IMR-90 (cell line): ENCODE measurements around the gene TMEM145. TPM values are rescaled to one million over a fixed set of nuclear protein-coding genes. Genes with fewer than 3 reads are reported as not detected.

Source experiments
- ATAC-seq: fragments of 200-7000 bp; cut with Tn5 transposase; 2 replicates; pipeline ENCODE4 v1.9.1; 2020; ENCODE audit warnings: low read depth, mild to moderate bottlenecking, moderate library complexity
- BruUV-seq: library from RNA; stranded (reverse); fragments of 400-500 nt; replicated peaks from 2 replicates; lab custom pipeline; 2021; lab: Mats Ljungman, UMichigan
- CTCF ChIA-PET: fragments of 300-600 bp; formaldehyde crosslinking; extraction: SDS; loops from one replicate; lab custom pipeline; 2021; ENCODE audit warnings: antibody characterized with exemption; lab: Yijun Ruan, JAX
- POLR2A ChIA-PET: fragments of 300-600 bp; sonication (Branson Sonifier 250); formaldehyde crosslinking; loops from one replicate; lab custom pipeline; 2022; ENCODE audit warnings: antibody characterized with exemption; ENCODE audit not compliant: unreplicated experiment; lab: Charles Lee
- DNase-seq: peaks from one replicate; pipeline ENCODE4 v3.0.0; 2013
- H2AFZ ChIP-seq: replicated peaks from 2 replicates; pipeline ENCODE3; 2013; ENCODE audit warnings: low read length, mild to moderate bottlenecking; ENCODE audit not compliant: poor library complexity
- H2AK5ac ChIP-seq: 2 replicates; pipeline ENCODE4 v1.6.1; 2013; ENCODE audit warnings: low read depth, low read length, inconsistent platforms
- H2AK9ac ChIP-seq: replicated peaks from 2 replicates; pipeline ENCODE3; 2013; ENCODE audit warnings: mild to moderate bottlenecking, low read depth, low read length, moderate library complexity; ENCODE audit not compliant: poor library complexity
- H2BK120ac ChIP-seq: 2 replicates; pipeline ENCODE4 v1.6.1; 2013; ENCODE audit warnings: low read depth, low read length, inconsistent platforms
- H2BK15ac ChIP-seq: 3 replicates; pipeline ENCODE4 v1.6.1; 2013; ENCODE audit warnings: low read depth, low read length, inconsistent platforms
- H2BK20ac ChIP-seq: 2 replicates; pipeline ENCODE4 v1.6.1; 2013; ENCODE audit warnings: low read depth, mild to moderate bottlenecking, inconsistent platforms, low read length, moderate library complexity
- H2BK5ac ChIP-seq: 2 replicates; pipeline ENCODE4 v1.6.1; 2013; ENCODE audit warnings: mild to moderate bottlenecking, low read depth, low read length, inconsistent platforms; ENCODE audit not compliant: poor library complexity, severe bottlenecking
- H3K14ac ChIP-seq: replicated peaks from 2 replicates; pipeline ENCODE4 v1.6.1; 2013; ENCODE audit warnings: low read depth, low read length, inconsistent platforms
- H3K18ac ChIP-seq: 2 replicates; pipeline ENCODE4 v1.6.1; 2013; ENCODE audit warnings: low read depth, low read length, control low read depth
- H3K23ac ChIP-seq: 2 replicates; pipeline ENCODE4 v1.6.1; 2013; ENCODE audit warnings: low read depth, low read length, inconsistent platforms
- H3K27ac ChIP-seq: 2 replicates; pipeline ENCODE4 v1.5.1; 2013; ENCODE audit warnings: mild to moderate bottlenecking, control low read depth, low read length; ENCODE audit not compliant: insufficient read depth
- H3K27me3 ChIP-seq: 2 replicates; pipeline ENCODE4 v1.6.1; 2013; ENCODE audit warnings: low read length; ENCODE audit not compliant: control insufficient read depth, insufficient read depth
- H3K36me3 ChIP-seq: 2 replicates; pipeline ENCODE4 v1.6.1; 2013; ENCODE audit warnings: low read length, mixed read lengths; ENCODE audit not compliant: control insufficient read depth, insufficient read depth
- H3K4ac ChIP-seq: 2 replicates; pipeline ENCODE4 v1.6.1; 2013; ENCODE audit warnings: low read depth, low read length, inconsistent platforms
- H3K4me1 ChIP-seq: 2 replicates; pipeline ENCODE4 v1.6.1; 2013; ENCODE audit warnings: low read length, mixed read lengths; ENCODE audit not compliant: control insufficient read depth, insufficient read depth
- H3K4me2 ChIP-seq: 2 replicates; pipeline ENCODE4 v1.6.1; 2013; ENCODE audit warnings: low read depth, mild to moderate bottlenecking, control low read depth, low read length, moderate library complexity
- H3K4me3 ChIP-seq: 2 replicates; pipeline ENCODE4 v1.5.1; 2013; ENCODE audit warnings: low read depth, mild to moderate bottlenecking, control low read depth, low read length, moderate library complexity; ENCODE audit not compliant: insufficient read depth
- H3K56ac ChIP-seq: 2 replicates; pipeline ENCODE4 v1.6.1; 2013; ENCODE audit warnings: low read length, inconsistent platforms; ENCODE audit not compliant: insufficient read depth; ENCODE audit errors: extremely low read depth
- H3K79me1 ChIP-seq, 2 experiments: 2 replicates each; pipeline ENCODE4 v1.6.1; 2013; ENCODE audit warnings: low read length in 2 of 2, inconsistent platforms in 1 of 2, low read depth in 1 of 2
- H3K9ac ChIP-seq: 2 replicates; pipeline ENCODE4 v1.6.1; 2013; ENCODE audit warnings: low read depth, low read length, control low read depth
- H3K9me1 ChIP-seq: 2 replicates; pipeline ENCODE4 v1.6.1; 2013; ENCODE audit warnings: low read length, inconsistent platforms; ENCODE audit not compliant: insufficient read depth
- H3K9me3 ChIP-seq: 2 replicates; pipeline ENCODE4 v1.6.1; 2013; ENCODE audit warnings: low read length; ENCODE audit not compliant: control insufficient read depth, insufficient read depth
- H4K20me1 ChIP-seq: 2 replicates; pipeline ENCODE4 v1.6.1; 2013; ENCODE audit warnings: low read length, inconsistent platforms; ENCODE audit not compliant: insufficient read depth
- H4K5ac ChIP-seq: 2 replicates; pipeline ENCODE4 v1.6.1; 2013; ENCODE audit warnings: mild to moderate bottlenecking, low read depth, low read length, control low read depth
- H4K8ac ChIP-seq, 2 experiments: 2 replicates each; pipeline ENCODE4 v1.6.1; 2013; ENCODE audit warnings: low read depth in 2 of 2, low read length in 2 of 2, control low read depth in 1 of 2, inconsistent platforms in 1 of 2
- H4K91ac ChIP-seq: 2 replicates; pipeline ENCODE4 v1.6.1; 2013; ENCODE audit warnings: low read depth, low read length, inconsistent platforms; ENCODE audit not compliant: insufficient read depth
- CEBPB ChIP-seq: IDR thresholded peaks from 2 replicates; pipeline ENCODE4 v1.6.1; 2012; ENCODE audit warnings: low read depth, low read length, improper control_type of control experiment
- CHD1 ChIP-seq: IDR thresholded peaks from 2 replicates; pipeline ENCODE4 v1.6.1; 2012; ENCODE audit warnings: low read depth, low read length, improper control_type of control experiment
- MAZ ChIP-seq: IDR thresholded peaks from 2 replicates; pipeline ENCODE4 v1.6.1; 2012; ENCODE audit warnings: low read depth, mild to moderate bottlenecking, low read length, improper control_type of control experiment, moderate library complexity, borderline replicate concordance
- MXI1 ChIP-seq: IDR thresholded peaks from 2 replicates; pipeline ENCODE4 v1.6.1; 2012; ENCODE audit warnings: low read depth, mild to moderate bottlenecking, low read length, moderate library complexity, borderline replicate concordance
- NFE2L2 ChIP-seq: fragments of 150-350 bp; IDR thresholded peaks from 2 replicates; pipeline ENCODE4 v1.6.1; 2016; ENCODE audit warnings: low read depth, mild to moderate bottlenecking, low read length
- RFX5 ChIP-seq: IDR thresholded peaks from 2 replicates; pipeline ENCODE4 v1.8.0; 2012; ENCODE audit warnings: low read depth, mild to moderate bottlenecking, low read length, moderate library complexity
- WGBS, 2 experiments: methylation state at CpG; one replicate each; pipeline versions ENCODE4 v1.1.5 to v1.1.7; 2013; ENCODE audit warnings: missing lambda C conversion rate in 2 of 2; ENCODE audit not compliant: insufficient read length in 1 of 2; ENCODE audit errors: extremely low coverage in 2 of 2; 5-methylcytosine and 5-hydroxymethylcytosine counted together
- dilution Hi-C: fragments of 300-500 bp; cut with HindIII; formaldehyde crosslinking; loops from one replicate; pipeline ENCODE4 v1.14.3; 2018; ENCODE audit warnings: low sequenced_read_pairs; ENCODE audit not compliant: unreplicated experiment
- in situ Hi-C: fragments of 300-500 bp; cut with MboI; formaldehyde crosslinking; loops from 3 replicates; pipeline ENCODE4 v1.14.3; 2019; ENCODE audit warnings: low sequenced_read_pairs, inconsistent platforms, mixed read lengths
- intact Hi-C: fragments of 100-400 bp; cut with micrococcal nuclease; formaldehyde crosslinking; loops from 2 replicates; pipeline ENCODE4 v1.10.0; 2022
- polyA plus RNA-seq, 3 experiments: library from polyadenylated mRNA; depleted of rRNA; stranded (reverse); fragments of >200 nt; gene quantifications; 2 replicates each; pipeline ENCODE4 v1.2.3, GENCODE V29; 2012; ENCODE audit warnings: low replicate concordance in 1 of 3
- total RNA-seq: library from RNA; depleted of rRNA; stranded (reverse); fragments of >200 nt; gene quantifications from 2 replicates; pipeline ENCODE4 v1.2.3, GENCODE V29; 2012
- TF ChIP-seq, protein P1 (sequence below): conservative IDR thresholded peaks from 2 replicates; pipeline ENCODE4 v1.5.1; 2012; ENCODE audit warnings: mild to moderate bottlenecking, low read depth, low read length, improper control_type of control experiment

The TMEM145 gene
- total and polyA plus RNA-seq, 2 of the 4 experiments (the other 2 are of a cell fraction): under 0.01 to 0.41 TPM

DNA sequence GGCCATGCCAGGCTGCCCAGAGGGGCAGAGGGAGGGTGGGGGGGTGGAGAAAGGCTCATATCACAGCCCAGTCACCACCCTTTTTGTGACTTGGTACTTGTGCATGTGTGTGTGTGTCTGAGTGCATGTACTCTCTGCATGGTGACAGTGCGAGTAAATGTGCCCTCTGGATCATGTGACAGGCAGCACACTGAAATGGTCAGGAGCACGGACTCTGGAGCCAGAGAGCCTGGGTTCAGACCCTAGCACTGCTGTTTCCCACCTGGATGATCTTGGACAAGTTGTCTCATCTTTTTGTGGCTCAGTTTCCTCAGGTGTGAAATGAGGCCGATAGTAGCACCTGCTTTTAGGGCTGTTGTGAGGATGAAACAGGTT lies 42.1 kb upstream of the TMEM145 start:
- WGBS, 2 experiments: 73% methylated on average over 2 of the region's 3 CpGs; no CpG with 5 or more reads in 1 of the 2 experiments
- dilution Hi-C loops: no loop called here

More for the DNA sequence above, 42.1 kb upstream of the TMEM145 start:
- H3K18ac ChIP-seq: peak overlapping the region; percentile 76
- intact Hi-C loops (no loop called here), in situ Hi-C loops (no loop called here)
- TF ChIP-seq, protein P1, sequence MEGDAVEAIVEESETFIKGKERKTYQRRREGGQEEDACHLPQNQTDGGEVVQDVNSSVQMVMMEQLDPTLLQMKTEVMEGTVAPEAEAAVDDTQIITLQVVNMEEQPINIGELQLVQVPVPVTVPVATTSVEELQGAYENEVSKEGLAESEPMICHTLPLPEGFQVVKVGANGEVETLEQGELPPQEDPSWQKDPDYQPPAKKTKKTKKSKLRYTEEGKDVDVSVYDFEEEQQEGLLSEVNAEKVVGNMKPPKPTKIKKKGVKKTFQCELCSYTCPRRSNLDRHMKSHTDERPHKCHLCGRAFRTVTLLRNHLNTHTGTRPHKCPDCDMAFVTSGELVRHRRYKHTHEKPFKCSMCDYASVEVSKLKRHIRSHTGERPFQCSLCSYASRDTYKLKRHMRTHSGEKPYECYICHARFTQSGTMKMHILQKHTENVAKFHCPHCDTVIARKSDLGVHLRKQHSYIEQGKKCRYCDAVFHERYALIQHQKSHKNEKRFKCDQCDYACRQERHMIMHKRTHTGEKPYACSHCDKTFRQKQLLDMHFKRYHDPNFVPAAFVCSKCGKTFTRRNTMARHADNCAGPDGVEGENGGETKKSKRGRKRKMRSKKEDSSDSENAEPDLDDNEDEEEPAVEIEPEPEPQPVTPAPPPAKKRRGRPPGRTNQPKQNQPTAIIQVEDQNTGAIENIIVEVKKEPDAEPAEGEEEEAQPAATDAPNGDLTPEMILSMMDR: no peak
- no peak for TF ChIP-seq RFX5
- no peak for TF ChIP-seq MXI1
- no peak for TF ChIP-seq NFE2L2
- no peak for TF ChIP-seq MAZ
- no peak for TF ChIP-seq CEBPB
- TF ChIP-seq CHD1: no peak
- BruUV-seq: no TSS peak
- ATAC-seq (no peak), DNase-seq (no peak)
- H4K20me1 ChIP-seq: peaks cover 19% of the 10 kb centered on the region; the same call in 1 of the 2 replicates
- peak overlapping the region; percentile 99 for H3K4ac ChIP-seq
- peak overlapping the region; percentile 58 to 98; a peak in 2 of 4 replicates for H4K8ac ChIP-seq
- H3K36me3 ChIP-seq: peaks cover 26% of the 10 kb centered on the region
- peak overlapping the region; percentile 90 for H2BK5ac ChIP-seq
- CTCF ChIA-PET: interaction anchor here (1.2 to 2.7 kb wide), 3 partner anchors 8 to 25 kb away, joined by 3 to 12 read pairs (median 3); no protein-coding TSS in a partner anchor
- POLR2A ChIA-PET: no interaction called here
- H2BK15ac ChIP-seq: no peak overlapping the region; the same call in 2 of the 3 replicates
- no peaks in the 10 kb centered on the region for H3K27me3 ChIP-seq
- peaks cover 28 to 56% of the 10 kb centered on the region in 2 experiments for H3K79me1 ChIP-seq
- peak overlapping the region; percentile 93 for H3K9ac ChIP-seq
- H3K27ac ChIP-seq: peak overlapping the region; percentile 88
- peak overlapping the region; percentile 84 for H2BK20ac ChIP-seq
- no peak overlapping the region for H3K4me3 ChIP-seq
- peaks cover 11% of the 10 kb centered on the region for H3K4me1 ChIP-seq
- peaks cover 9% of the 10 kb centered on the region for H3K9me1 ChIP-seq
- H2AK9ac ChIP-seq: peak overlapping the region; percentile 99
- H3K4me2 ChIP-seq: peak overlapping the region; percentile 95
- H3K56ac ChIP-seq: no peak overlapping the region
- H2BK120ac ChIP-seq: peak overlapping the region; percentile 77
- H4K5ac ChIP-seq: peak overlapping the region; percentile 95
- no peaks in the 10 kb centered on the region for H3K9me3 ChIP-seq
- peak overlapping the region; percentile 97 for H3K14ac ChIP-seq
- H3K23ac ChIP-seq: peak overlapping the region; percentile 91
- H2AK5ac ChIP-seq: peak overlapping the region; percentile 100
- peak overlapping the region; percentile 96 for H4K91ac ChIP-seq
- peak overlapping the region; percentile 88 for H2AFZ ChIP-seq
